Sigmoid colon (tissue), 4 donors: ENCODE measurements around the gene EHD1.

Experiments
- EP300 ChIP-seq, 4 donors: sonication (generic); formaldehyde crosslinking; IDR thresholded peaks; one replicate each; pipeline ENCODE4 v1.6.1; 2017; ENCODE audit warnings: antibody characterized with exemption in 4 of 4
- POLR2A ChIP-seq, 2 donors: fragments of 450-650 bp; IDR thresholded peaks; one replicate each; pipeline ENCODE4 v1.6.1; 2016; ENCODE audit warnings: antibody characterized with exemption in 2 of 2, mild to moderate bottlenecking in 2 of 2, moderate library complexity in 2 of 2
- POLR2AphosphoS5 ChIP-seq, 4 donors: sonication (generic); formaldehyde crosslinking; IDR thresholded peaks; one replicate each; pipeline ENCODE4 v1.6.1; 2017; ENCODE audit warnings: antibody characterized with exemption in 4 of 4
- TF ChIP-seq, protein P1 (sequence below), 4 experiments: fragments of 450-650 bp in 3 of 4; fragments of 200-600 bp in 1 of 4; IDR thresholded peaks; one replicate each; pipeline ENCODE4 v1.5.1; 2016 to 2019; ENCODE audit warnings: antibody characterized with exemption in 4 of 4, mild to moderate bottlenecking in 3 of 4, moderate library complexity in 2 of 4

DNA sequence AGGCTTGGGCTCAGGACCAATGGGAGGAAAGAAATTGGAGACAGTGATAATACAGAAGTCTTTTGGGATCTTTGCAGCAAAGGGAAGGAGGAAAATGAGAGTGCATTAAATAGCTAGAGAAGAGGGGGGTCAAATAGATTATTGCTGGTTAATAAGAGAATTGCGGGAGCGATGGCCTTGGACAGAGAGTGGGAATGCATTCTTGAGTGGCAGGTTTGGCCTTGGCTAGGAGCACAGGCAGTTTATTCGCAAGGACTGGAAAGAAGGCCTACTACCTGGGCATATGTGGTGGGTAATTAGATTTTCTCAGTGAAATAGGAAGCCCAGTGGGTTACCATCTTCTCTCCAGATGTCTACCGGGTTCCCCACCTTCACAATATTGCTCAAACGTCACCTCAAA, 64.6 kb downstream of the EHD1 start:
- TF ChIP-seq, protein P1, sequence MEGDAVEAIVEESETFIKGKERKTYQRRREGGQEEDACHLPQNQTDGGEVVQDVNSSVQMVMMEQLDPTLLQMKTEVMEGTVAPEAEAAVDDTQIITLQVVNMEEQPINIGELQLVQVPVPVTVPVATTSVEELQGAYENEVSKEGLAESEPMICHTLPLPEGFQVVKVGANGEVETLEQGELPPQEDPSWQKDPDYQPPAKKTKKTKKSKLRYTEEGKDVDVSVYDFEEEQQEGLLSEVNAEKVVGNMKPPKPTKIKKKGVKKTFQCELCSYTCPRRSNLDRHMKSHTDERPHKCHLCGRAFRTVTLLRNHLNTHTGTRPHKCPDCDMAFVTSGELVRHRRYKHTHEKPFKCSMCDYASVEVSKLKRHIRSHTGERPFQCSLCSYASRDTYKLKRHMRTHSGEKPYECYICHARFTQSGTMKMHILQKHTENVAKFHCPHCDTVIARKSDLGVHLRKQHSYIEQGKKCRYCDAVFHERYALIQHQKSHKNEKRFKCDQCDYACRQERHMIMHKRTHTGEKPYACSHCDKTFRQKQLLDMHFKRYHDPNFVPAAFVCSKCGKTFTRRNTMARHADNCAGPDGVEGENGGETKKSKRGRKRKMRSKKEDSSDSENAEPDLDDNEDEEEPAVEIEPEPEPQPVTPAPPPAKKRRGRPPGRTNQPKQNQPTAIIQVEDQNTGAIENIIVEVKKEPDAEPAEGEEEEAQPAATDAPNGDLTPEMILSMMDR (IDR thresholded peaks at IDR 0.05) = no peak
- TF ChIP-seq POLR2A (IDR thresholded peaks at IDR 0.05) (no peak), POLR2AphosphoS5 (IDR thresholded peaks at IDR 0.05) (no peak), EP300 (IDR thresholded peaks at IDR 0.05) (no peak)
